GM21447 (cell line): ENCODE measurements around the gene PEMT.

Experiments
- ATAC-seq: cut with Tn5 transposase; IDR thresholded peaks from one replicate; pipeline ENCODE4 v1.9.1; 2021; ENCODE audit not compliant: unreplicated experiment

PEMT gene

DNA sequence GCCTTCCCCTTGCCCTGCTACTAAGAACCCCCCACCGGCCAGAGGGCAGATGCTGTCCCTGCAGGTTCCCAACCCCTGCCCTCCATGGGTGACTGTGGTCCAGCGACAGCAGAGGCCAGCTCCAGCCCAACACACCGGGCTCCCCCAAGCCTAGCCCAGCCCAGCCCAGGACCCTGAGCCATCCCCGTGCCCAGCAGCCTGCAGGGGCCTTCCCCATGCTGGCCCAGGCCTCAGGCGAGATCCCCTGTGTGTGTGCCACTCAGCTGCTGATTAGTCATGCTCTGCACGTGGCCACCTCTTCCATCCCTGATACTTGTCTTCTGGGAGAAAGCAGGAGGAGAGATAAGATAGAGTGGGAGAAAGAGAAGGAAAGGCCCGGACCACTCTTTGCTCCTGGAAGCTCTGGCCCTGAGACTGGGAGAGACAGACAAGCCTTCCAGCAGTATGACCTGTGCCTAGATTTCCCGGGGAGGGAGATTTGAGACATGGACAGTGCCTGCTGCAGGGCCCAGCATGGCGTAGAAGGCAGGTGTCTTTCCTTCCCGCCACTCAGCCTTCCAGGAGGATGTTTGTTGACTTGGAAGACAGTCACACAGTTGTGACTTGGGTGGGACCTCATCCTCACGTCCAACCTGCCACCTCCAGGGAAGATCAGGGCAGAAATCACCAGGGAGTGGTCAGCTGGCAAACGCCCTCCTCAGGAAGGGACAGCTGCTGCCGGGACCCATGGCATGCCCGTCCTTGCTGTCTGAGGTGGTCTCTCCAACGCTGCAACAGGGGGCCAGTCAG, 54.0 kb downstream of the PEMT start:
- no peak for ATAC-seq

DNA sequence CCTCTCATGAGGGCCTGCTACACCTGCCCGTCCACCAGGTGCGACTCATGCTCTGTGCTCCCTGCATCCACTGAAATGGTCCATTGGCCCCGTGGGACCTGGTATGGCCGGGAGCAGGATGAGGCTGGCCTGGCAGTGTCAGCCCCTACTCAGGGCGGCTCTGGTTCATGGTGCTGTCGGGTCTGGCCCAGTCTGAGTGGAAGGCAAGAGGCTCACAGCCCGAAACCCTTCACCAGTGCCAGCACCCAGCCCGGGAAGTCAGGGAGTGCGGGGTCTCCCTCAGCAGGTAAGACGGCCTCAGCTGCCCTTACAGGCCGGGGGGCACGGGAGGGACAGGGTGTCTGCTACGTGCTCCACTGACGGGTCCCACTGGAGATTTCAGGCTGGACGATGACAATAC, 54.8 kb downstream of the PEMT start:
- ATAC-seq: no peak

DNA sequence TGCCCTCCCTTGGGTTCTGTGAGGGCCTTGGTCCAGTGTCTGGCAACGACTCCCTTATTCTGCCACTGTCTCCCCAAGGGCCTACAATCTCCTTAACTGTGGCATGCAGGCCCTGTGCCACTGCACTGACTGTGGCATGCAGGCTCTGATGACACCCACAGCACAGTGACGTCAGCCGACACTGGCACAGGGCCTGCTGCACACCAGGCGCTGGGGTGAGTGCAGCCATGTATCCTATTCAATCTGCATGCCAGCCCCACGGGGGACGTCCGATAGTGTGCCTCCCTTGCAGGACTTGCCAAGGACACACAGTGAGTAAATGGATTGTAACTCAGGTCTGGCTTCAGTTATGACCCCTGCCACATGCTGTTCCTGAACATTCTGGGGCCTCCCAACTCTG, 55.6 kb downstream of the PEMT start:
- no peak for ATAC-seq

DNA sequence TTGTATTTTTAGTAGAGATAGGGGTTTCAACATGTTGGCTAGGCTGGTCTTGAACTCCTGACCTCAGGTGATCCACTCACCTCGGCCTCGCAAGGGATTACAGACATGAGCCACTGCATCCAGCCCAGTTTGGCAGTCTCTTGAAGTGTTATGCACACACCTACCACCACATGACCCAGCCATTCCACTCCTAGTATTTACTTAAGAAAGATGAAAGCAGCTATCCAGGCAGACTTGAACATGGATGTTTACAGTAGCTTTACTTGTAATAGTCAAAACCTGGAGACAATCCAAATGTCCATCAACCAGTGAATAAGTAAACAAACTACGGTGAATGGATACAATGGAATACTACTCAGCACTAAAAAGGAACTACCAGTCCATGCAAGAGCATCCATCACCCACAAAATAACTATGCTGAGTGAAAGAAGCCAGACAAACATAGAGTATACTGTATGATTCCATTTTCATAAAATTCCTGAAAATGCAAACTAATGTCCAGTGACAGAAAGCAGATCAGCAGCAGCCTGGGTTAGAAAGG, 57.5 kb downstream of the PEMT start:
- no peak for ATAC-seq

DNA sequence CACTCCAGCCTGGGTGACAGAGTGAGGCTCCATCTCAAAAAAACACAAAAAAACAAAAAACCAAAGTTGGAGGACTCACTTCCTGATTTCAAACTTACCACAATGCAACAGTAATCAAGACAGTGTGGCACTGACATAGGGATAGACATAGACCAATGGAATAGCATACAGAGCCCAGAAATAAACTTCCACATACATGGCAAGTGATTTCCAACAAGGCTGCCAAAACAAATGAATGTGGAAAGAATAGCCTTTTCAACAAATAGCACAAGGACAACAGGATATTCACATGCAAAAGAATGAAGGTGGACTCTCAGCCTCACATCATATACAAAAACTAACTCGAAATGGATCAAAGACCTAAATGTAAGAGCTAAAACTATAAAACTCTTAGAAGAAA, 58.5 kb downstream of the PEMT start:
- ATAC-seq: no peak

DNA sequence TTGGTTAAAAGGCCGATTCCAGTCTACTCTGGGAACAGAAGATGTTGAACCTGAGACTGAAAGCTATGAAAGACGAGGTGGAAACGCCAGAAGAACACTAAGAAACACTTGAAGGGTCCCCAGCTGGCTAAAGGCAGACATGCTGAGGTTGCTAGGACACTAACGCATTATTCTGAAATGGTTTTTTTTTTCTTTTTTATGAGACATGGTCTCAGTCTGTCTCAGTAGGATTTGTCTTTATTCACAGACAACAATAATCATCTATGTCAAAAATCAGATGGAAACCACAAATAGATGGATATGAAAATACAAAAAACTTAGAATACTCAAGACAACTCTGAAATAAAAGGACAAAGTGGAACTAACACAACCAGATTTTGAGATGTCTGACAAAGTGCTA, 60.4 kb downstream of the PEMT start:
- no peak for ATAC-seq

DNA sequence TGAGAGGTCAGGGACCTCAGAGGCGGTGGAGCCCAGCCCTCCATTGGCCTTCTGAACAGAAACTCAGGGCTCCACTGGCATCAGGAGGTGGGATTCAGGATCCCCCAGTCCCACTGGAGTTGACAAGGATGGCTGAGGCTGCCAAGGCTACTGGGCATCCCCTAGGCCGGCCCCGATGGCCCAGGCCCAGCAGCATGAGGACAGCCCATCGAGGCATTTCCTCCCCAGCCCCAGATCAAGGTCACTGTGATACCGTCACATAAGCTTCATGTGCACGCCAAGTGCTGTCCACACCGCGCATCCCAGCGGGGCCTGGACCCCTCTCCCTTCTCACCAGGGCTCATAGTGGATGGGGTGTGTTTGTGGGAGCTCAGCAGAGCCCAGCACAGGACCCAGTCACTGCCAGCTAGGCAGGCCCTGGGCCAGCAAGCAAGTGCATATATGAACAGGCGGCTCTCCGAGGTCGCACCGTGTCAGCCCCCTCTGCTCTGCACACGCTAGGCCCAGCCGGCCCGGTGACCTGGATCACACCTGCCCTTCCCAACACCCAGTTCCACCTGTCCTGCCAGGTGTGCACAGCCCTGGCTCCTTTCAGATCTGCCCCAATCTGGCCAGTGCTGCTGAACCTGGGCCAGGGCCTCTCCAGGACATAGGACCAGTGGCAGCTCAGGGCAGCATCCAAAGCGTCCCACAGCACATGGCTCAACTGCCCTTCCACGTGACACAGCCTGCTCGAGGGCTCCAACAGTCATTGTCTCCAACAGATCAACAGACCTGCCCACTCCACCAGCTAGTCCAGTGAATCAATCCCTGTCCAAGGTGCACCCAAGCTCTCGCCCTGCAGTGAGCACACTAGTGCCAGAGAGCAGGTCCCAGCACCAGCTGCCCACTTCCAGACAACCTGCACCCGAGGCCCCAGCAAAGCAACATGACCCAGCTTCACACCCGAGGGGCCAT, 62.5 kb downstream of the PEMT start:
- no peak for ATAC-seq

DNA sequence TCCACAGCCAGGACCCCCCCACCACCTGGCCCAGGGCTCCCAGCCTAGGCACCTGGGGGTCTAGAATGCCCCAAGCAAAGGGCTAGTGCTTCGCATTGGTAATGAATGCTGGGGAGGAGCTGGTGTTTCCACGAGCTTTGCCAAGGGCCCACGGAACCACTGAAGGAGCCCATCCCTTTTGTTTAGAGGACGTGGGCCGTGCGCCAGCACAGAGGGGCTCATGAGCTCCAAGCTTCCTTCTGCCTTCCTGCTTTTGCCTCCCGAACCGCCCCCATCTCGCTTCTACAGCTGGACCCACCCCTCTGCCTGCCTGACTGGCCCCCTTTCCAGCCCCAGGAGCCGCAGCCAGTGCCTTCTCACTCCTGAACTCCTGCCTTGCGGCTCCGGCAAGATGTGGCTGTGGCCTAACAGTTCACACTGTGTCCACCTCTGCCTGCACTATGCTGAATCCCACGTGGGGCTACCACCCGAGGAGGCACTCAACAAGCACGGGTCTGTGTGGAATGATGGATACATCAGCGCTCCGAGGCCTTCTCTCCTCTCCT, 63.5 kb downstream of the PEMT start:
- ATAC-seq: no peak

DNA sequence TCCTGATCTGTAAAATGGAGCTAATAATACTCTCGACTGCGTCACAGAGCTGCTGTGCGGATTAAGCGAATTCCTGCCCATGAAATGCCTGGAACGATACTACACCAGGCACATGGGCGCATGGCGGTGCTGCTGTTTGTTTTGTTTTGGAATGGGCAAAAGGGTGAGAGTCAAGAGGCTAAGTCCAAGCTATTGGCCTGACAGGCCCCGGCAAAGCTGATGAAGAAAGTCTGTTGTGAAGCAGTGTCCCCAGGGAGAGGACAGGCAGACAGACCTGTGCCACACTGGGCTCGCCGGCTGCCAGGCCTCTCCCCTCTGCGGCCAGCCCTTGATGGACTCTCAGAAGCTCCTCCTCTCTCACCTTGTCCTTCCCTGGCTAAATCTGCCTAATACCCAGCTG, 64.0 kb downstream of the PEMT start:
- no peak for ATAC-seq

DNA sequence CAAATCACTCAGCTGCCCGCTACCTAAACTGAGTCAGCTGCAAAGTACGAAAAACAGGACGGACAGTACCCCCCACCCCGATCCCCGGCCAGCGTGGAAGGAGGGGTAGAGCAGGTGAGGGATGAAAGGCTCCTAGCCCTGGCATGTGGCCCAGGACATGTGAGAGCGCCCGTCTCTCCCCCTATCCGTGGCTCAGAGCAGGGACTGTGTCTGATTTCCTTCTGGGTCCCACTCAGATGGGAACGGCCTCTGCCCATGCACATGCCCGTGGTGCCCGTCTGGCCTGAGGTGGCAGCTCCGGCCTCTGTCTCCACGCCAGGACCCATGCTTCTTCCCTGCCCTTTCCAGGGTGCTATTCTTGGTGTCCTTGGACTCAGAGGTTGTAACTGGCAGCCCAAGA, 65.1 kb downstream of the PEMT start:
- ATAC-seq: no peak

DNA sequence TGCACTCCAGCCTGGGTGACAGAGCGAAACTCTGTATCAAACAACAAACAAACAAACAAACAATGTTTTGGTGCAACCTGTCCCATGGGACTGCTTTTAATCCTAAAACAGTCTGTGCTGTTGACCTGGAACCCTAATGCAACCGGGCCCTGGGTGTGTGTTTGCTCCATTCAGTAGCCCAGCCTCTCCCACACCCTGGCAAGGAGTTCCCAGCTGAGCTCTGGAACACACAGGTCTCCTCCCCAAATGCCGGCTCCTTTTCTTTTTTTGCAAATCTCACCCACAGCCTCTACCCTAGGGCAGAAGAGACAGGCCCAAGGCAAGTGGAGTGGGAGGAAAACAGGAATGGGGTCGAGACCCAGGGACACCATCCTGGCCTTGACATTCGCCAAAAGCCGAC, 65.6 kb downstream of the PEMT start:
- ATAC-seq: no peak

DNA sequence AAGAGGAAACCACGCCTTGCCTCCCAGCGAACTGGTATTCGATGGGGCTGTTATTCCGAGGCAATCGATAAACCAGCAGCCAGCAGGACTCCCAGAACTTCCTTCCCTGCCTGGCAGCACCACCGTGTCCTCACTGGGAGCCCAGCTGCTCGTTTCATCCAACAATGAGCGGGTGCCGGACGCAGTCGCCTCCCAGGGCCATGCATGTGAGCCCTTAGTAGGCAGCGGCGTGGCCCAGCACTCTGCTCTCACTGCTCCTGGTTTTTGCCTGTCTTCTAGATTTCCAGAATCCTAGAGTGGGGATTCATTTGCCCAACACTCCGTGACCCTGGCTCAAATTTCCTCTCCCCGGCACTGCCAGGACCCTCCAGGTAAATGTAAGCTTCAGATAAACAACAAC, 66.2 kb downstream of the PEMT start:
- no peak for ATAC-seq

DNA sequence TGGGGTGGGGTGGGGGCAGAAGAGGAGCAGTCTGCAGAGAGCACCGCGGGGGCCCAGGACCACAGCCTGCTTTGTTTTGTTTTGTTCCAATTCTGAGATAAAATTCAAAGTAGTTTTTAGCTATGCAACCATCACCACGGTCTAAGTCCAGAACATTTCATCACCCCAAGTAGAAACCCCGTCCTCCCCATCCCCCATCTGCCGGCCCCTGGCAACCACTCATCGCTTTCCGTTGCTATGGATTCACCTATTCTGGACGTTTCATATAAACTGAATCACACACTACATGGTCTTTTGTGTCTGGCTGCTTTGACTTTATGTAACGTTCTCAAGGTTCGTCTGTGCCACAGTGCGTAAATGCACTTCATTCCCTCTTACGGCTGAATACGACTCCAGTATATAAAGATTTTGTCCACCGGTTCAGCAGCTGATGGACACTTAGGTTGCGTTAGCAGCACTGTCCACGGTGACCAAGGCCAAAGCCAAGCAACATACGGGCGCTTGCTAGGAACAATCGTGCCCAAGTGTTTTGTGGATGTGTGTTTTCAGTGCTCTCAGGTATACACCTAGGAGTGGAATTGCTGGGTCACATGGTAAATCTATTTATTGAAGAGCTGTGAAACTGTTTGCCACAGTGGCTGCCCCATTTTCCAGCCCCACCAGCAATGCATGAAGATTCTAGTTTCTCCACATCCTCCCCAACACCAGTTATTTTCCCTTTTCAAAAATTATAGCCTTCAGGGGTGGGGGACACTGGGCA, 67.6 kb downstream of the PEMT start:
- ATAC-seq: no peak

DNA sequence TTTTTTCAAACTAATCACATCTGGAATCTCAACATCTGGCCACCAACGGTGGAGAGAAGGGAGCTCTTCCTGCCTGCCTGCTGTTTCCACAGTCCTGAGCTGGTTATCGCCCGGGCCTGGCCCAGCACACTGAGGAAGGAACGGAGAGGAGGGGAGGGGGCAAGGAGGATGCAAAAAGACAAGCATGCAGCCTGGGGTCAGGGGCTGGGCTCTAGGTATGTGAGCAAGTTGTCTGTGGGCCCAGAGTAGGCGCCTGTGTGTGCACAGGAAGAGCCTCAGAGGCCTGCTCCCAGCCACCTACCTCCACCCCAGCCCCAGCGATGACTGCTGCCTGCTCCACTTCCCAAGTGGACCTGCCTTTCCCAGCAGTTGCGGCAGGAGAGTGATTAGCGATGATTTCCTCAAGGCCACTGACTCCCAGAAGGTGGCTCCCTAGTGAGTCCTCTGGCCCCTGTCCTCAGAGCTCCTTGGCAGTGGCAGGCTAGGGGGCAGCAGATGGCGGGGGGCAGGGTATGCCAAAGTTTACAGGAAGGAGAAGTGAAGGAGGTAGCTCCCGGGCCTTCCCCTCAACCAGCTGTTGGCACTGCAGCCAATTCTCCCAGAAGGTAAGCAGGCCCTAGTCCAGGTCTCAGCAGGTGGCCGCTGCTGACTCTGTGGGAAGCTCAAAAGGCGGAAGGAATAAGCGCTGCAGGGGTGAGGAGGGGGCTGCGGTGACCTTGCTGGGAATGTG, 68.3 kb downstream of the PEMT start:
- ATAC-seq: no peak

DNA sequence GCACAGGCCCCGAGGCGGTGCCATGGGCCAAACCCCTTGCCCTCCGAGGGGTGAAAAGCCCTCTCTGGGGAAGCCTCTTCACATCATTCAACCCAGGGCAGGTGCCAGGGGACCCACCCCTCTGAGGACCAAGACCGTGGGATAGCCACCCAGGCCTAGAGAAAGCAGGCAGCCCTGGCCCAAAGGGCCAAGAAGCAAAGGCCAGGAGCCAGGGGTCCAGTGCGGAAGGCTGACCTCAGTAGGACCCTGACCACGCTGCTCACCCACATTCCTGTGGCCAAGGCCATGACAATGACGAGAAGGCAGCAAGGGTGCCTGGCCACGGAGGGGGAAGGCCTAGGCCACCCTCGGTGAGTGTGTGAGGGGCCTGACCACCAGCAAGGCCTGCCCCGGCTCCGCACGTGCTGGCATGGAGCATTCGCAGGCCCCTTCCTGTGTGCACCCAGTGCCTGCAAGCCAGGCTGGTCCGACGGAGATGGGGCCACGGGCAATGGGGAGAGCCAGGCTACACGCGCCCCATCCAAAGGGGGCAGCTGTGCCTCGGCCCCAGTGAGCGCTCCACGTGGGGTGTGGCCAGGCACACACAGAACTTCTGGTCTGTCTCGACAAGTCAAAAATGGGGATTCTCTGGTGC, 70.8 kb downstream of the PEMT start:
- no peak for ATAC-seq

DNA sequence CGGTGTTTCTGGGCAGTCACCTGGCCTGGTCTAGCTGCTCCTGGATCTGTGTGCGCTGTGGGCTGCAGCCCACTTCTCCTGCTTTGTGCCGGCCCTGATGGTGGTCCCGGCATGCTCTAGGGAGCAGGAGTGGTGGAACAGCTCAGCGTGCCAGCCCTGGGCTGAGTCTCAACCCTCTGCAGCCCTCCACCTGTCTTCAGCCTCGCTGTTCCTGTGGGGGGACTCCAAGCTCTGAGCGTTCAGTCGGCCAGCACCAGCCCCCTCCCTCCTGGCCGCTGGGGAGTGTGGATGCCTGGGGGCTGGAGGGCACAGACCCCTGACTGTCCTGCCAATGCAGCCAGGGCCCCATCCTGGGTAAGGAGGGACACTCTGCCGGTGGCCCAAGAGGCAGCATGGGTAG, 71.6 kb downstream of the PEMT start:
- ATAC-seq: no peak

DNA sequence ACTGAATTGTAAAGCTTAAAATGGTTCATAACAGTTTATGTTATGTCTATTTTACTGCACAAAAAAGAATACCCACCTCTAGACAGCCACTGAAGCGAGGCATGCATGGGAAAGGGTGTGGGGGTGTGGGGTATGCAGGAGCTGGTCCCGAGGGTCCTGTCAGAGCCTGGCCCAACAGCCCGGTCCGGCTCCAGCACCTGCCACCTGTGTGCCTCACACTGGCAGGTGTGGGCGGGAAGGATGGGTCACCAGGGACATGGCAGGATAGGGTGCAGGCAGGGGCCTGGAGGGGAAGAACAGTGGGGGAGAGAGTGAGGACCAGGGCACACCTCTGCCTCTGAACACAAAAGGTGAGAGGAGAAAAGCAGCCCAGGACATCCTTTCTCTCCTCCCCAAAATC, 72.6 kb downstream of the PEMT start:
- ATAC-seq: no peak

DNA sequence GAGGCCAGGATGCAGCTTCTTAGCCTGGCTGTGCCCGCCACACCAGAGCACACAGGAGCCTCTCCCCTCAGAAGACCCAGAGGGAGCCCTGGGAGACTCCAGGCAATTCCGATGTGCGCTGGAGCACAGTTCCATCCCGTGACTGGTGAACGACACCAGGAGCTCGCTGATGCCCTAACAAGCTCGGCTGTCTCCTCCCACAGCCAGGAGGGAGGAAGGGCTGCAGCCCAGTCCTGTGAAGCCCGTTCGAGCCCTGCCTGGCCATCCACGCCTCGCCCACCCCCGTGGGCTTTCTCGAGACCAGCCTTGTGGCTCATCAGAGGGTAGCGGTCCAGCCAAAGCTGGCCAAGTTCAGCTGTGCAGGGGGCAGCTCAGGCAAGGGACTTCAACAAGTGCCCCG, 73.5 kb downstream of the PEMT start:
- no peak for ATAC-seq

DNA sequence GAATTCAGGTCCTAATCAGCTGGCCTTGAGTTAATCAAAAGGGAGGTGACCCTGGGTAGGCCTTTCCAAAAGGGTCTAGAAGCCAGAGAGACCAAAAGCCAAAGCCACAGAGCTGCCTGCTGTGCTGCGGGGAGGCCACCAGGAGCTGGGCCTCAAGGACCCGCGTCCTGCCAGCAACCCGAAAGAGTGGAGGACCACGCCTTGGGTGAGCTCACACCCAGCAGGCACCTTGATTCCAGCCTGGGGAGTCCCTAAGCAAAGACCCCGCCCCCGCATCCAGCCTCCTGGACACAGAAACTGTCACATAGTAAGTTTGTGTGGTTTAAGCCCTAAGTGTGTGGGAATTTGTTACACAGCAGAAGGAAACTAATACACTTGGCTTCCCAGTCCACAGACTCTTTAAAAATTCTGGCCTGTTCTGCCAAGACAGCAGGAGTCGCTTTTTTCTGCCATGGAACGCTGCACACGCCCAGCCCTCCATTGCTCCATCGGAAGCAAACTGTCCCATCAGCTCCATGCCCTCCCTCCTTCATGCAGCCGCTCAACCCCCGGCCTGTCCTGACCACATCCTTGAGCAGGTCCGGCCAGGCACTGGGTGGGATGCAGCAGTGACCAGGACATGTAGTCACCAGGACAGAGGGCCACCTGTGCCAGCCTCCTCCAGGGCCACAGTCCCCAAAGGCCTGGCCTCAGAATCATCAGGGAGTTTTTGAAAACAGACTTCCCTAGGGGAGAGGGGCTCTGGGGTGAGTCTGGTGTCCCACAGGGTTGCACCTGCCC, 74.4 kb downstream of the PEMT start:
- no peak for ATAC-seq
